Measurements from ENCODE around the gene TBC1D22A.

- TF ChIP-seq CTCF (IDR thresholded peaks at IDR 0.05; ENCODE audit: low read length): no peak
- no peak for TF ChIP-seq EZH2 (IDR thresholded peaks at IDR 0.05; ENCODE audit: borderline replicate concordance, low read length)
Observed at GRCh38 chr22:46942799-46943785, 180.6 kb downstream of the TBC1D22A start.
